HepG2 (cell line): Measurements from ENCODE around the gene EGFR. TPM values are rescaled to one million over a fixed set of nuclear protein-coding genes. Genes with fewer than 3 reads are reported as not detected.

Experiments used
- ATAC-seq: fragments of 200-7000 bp; cut with Tn5 transposase; 3 replicates; pipeline ENCODE4 v1.9.1; 2020; ENCODE audit warnings: mild to moderate bottlenecking, moderate library complexity
- BruUV-seq: library from RNA; stranded (reverse); fragments of 400-500 nt; replicated peaks from 2 replicates; lab custom pipeline; 2021; lab: Mats Ljungman, UMichigan
- CTCF ChIA-PET: fragments of 300-600 bp; formaldehyde crosslinking; extraction: SDS; loops from one replicate; lab custom pipeline; 2021; ENCODE audit warnings: low total read pairs, inconsistent platforms, low intra/inter-chr PET ratio; lab: Yijun Ruan, JAX
- POLR2A ChIA-PET: fragments of 350-600 bp; sonication (Branson Sonifier 250); formaldehyde crosslinking; loops from one replicate; lab custom pipeline; 2020; ENCODE audit warnings: antibody characterized with exemption, inconsistent platforms; lab: Yijun Ruan, JAX
- DNase-seq: peaks from one replicate; pipeline ENCODE4 v3.0.0-alpha.2; 2015; ENCODE audit warnings: low spot score
- FAIRE-seq: peaks from 3 replicates; lab custom pipeline; 2011; peaks lifted over from hg19 to GRCh38; lab: Jason Lieb, UNC
- H2AFZ ChIP-seq: one replicate; pipeline ENCODE4 v1.6.1; 2011; ENCODE audit warnings: low read length, inconsistent platforms
- H3K27ac ChIP-seq: fragments of 300-600 bp; 3 replicates; pipeline ENCODE4 v1.8.0; 2011; ENCODE audit warnings: mixed run types, mild to moderate bottlenecking, mixed read lengths, low read length, inconsistent platforms; ENCODE audit not compliant: insufficient read depth; ENCODE audit errors: extremely low read length
- H3K27me3 ChIP-seq, 2 experiments: fragments of 200-600 bp in 1 of 2; 2 replicates in 1 of 2; 3 replicates in 1 of 2; pipeline versions ENCODE4 v1.6.0 to v1.8.0; 2011; ENCODE audit warnings: low read length in 2 of 2, mild to moderate bottlenecking in 2 of 2, moderate library complexity in 2 of 2, inconsistent platforms in 1 of 2; ENCODE audit not compliant: insufficient read depth in 2 of 2, control insufficient read depth in 1 of 2
- H3K36me3 ChIP-seq, 2 experiments: fragments of 200-600 bp in 1 of 2; replicated peaks in 1 of 2; 2 replicates in 1 of 2; 3 replicates in 1 of 2; pipeline versions ENCODE4 v1.5.1 to v1.8.0; 2011; ENCODE audit warnings: low read length in 2 of 2, inconsistent platforms in 1 of 2; ENCODE audit not compliant: insufficient read depth in 2 of 2, control insufficient read depth in 1 of 2
- H3K4me1 ChIP-seq: 2 replicates; pipeline ENCODE4 v1.5.1; 2012; ENCODE audit warnings: low read length, inconsistent platforms; ENCODE audit not compliant: insufficient read depth
- H3K4me2 ChIP-seq: 2 replicates; pipeline ENCODE4 v1.6.0; 2011; ENCODE audit warnings: low read depth, low read length, inconsistent platforms
- H3K4me3 ChIP-seq, 3 experiments: fragments of 200-600 bp in 1 of 3; sonication (generic), shearing (Covaris generic) in 1 of 3; replicated peaks in 1 of 3; 2 replicates each; pipeline ENCODE4 v1.5.1; 2011 to 2016; ENCODE audit warnings: low read length in 3 of 3, inconsistent platforms in 2 of 3, low read depth in 2 of 3, mild to moderate bottlenecking in 2 of 3, control low read depth in 1 of 3, mixed read lengths in 1 of 3; ENCODE audit not compliant: insufficient read depth in 1 of 3
- H3K79me2 ChIP-seq: one replicate; pipeline ENCODE4 v1.6.1; 2011; ENCODE audit warnings: low read length, inconsistent platforms; ENCODE audit not compliant: insufficient read depth
- H3K9ac ChIP-seq: 2 replicates; pipeline ENCODE4 v1.6.0; 2011; ENCODE audit warnings: mild to moderate bottlenecking, low read depth, low read length, inconsistent platforms; ENCODE audit not compliant: insufficient read depth
- H3K9me3 ChIP-seq: 2 replicates; pipeline ENCODE4 v1.5.1; 2012; ENCODE audit warnings: mild to moderate bottlenecking, low read length
- H4K20me1 ChIP-seq: 2 replicates; pipeline ENCODE4 v1.6.0; 2011; ENCODE audit warnings: inconsistent platforms, mild to moderate bottlenecking, low read length, moderate library complexity; ENCODE audit not compliant: insufficient read depth
- CCAR2 ChIP-seq: fragments of 200-400 bp; formaldehyde crosslinking; optimal IDR thresholded peaks from 2 replicates; pipeline ENCODE3; 2018; ENCODE audit warnings: low read depth, mild to moderate bottlenecking, low read length, moderate library complexity
- CREB1 ChIP-seq, 2 experiments: fragments of 450-650 bp in 1 of 2; IDR thresholded peaks; 2 replicates each; pipeline ENCODE4 v1.6.1; 2016 to 2017; ENCODE audit warnings: control low read depth in 1 of 2, mild to moderate bottlenecking in 1 of 2, missing compliant biosample characterization in 1 of 2, missing genetic modification characterization in 1 of 2
- ISL2 ChIP-seq: sonication (generic); formaldehyde crosslinking; IDR thresholded peaks from 2 replicates; pipeline ENCODE4 v1.5.0; 2020; ENCODE audit warnings: missing genetic modification reagents
- PPARG ChIP-seq: conservative IDR thresholded peaks from 2 replicates; pipeline ENCODE4 v1.6.1; 2016; ENCODE audit warnings: missing biosample characterization, missing genetic modification reagents
- REL ChIP-seq: sonication (generic); formaldehyde crosslinking; conservative IDR thresholded peaks from 2 replicates; pipeline ENCODE4 v1.8.0; 2022; ENCODE audit warnings: mild to moderate bottlenecking, missing genetic modification reagents, moderate library complexity
- RELA ChIP-seq: sonication (generic); formaldehyde crosslinking; IDR thresholded peaks from 2 replicates; pipeline ENCODE4 v1.4.0; 2020; ENCODE audit warnings: missing genetic modification reagents
- SNRNP70 ChIP-seq: fragments of 200-400 bp; formaldehyde crosslinking; IDR thresholded peaks from 2 replicates; pipeline ENCODE4 v1.6.1; 2017; ENCODE audit warnings: mild to moderate bottlenecking, low read depth, low read length, moderate library complexity
- ZBTB8A ChIP-seq: sonication (generic); formaldehyde crosslinking; IDR thresholded peaks from 2 replicates; pipeline ENCODE4 v1.4.0; 2020; ENCODE audit warnings: mild to moderate bottlenecking, low read depth, missing genetic modification reagents, borderline replicate concordance
- ZC3H4 ChIP-seq: sonication (generic); formaldehyde crosslinking; IDR thresholded peaks from 2 replicates; pipeline ENCODE4 v1.4.0; 2020; ENCODE audit warnings: missing genetic modification reagents, borderline replicate concordance
- ZNF550 ChIP-seq: sonication (generic); formaldehyde crosslinking; IDR thresholded peaks from 2 replicates; pipeline ENCODE4 v1.4.0; 2020; ENCODE audit warnings: mild to moderate bottlenecking, missing genetic modification reagents, borderline replicate concordance
- ZNF747 ChIP-seq: sonication (generic); formaldehyde crosslinking; IDR thresholded peaks from 2 replicates; pipeline ENCODE4 v1.8.1; 2023; ENCODE audit warnings: missing genetic modification reagents, mild to moderate bottlenecking, borderline replicate concordance
- ZNF749 ChIP-seq: sonication (generic); formaldehyde crosslinking; IDR thresholded peaks from 2 replicates; pipeline ENCODE4 v1.8.0; 2022; ENCODE audit warnings: mild to moderate bottlenecking, missing genetic modification reagents, moderate library complexity, borderline replicate concordance
- ZNF883 ChIP-seq: sonication (generic); formaldehyde crosslinking; IDR thresholded peaks from 2 replicates; pipeline ENCODE4 v1.5.1; 2020; ENCODE audit warnings: mild to moderate bottlenecking, missing genetic modification reagents; ENCODE audit errors: not compliant biosample characterization
- WGBS: methylation state at CpG from one replicate; pipeline ENCODE4 v1.1.6; 2017; ENCODE audit warnings: low lambda C conversion rate; 5-methylcytosine and 5-hydroxymethylcytosine counted together
- in situ Hi-C: cut with HindIII; loops from 2 replicates; pipeline ENCODE4 v1.10.0; 2017; ENCODE audit warnings: low pct_unique_long_range_greater_than_20kb; ENCODE audit not compliant: extremely low pct_ligation_motif_present
- intact Hi-C: fragments of 100-400 bp; cut with micrococcal nuclease; formaldehyde crosslinking; loops from one replicate; pipeline ENCODE4 v1.10.0; 2022; ENCODE audit not compliant: unreplicated experiment
- polyA plus RNA-seq, 8 experiments: library from polyadenylated mRNA; depleted of rRNA in 3 of 8; stranded (reverse) in 7 of 8; unstranded in 1 of 8; fragments of >200 nt; fragmentation: Illumina TruSeq in 4 of 8; extraction: Trizol in 4 of 8; gene quantifications; 2 replicates each; pipeline versions ENCODE4 v1.2.1 to v1.2.3, GENCODE V29; 2011 to 2016; ENCODE audit warnings: low read depth in 4 of 8, missing spikeins in 1 of 8, mixed read lengths in 1 of 8; ENCODE audit not compliant: insufficient read depth in 1 of 8
- total RNA-seq, 5 experiments: library from RNA; depleted of rRNA; stranded (reverse); fragments of >200 nt; fragmentation: Illumina TruSeq; extraction: Trizol; gene quantifications; 2 replicates each; pipeline ENCODE4 v1.2.3, GENCODE V29; 2016; ENCODE audit warnings: low read depth in 1 of 5
- TF ChIP-seq, protein P1 (sequence below), 2 experiments: sonication (generic) in 1 of 2; formaldehyde crosslinking in 1 of 2; IDR thresholded peaks; 2 replicates each; pipeline versions ENCODE4 v1.4.0 to v1.6.1; 2016 to 2020; ENCODE audit warnings: borderline replicate concordance in 1 of 2, low read depth in 1 of 2, mild to moderate bottlenecking in 1 of 2, missing genetic modification reagents in 1 of 2
- TF ChIP-seq, protein P2 (sequence below): sonication (generic); formaldehyde crosslinking; IDR thresholded peaks from 2 replicates; pipeline ENCODE4 v1.5.0; 2020; ENCODE audit warnings: mild to moderate bottlenecking, low read depth, missing genetic modification reagents, borderline replicate concordance
- TF ChIP-seq, protein P3 (sequence below): sonication (generic); formaldehyde crosslinking; IDR thresholded peaks from 2 replicates; pipeline ENCODE4 v1.4.0; 2020; ENCODE audit warnings: missing genetic modification reagents

The EGFR gene
- total and polyA plus RNA-seq, 2 of the 13 experiments (the other 11 are each of a cell fraction or from before 2014, with no cell fraction given): 7.0 to 10.0 TPM

DNA sequence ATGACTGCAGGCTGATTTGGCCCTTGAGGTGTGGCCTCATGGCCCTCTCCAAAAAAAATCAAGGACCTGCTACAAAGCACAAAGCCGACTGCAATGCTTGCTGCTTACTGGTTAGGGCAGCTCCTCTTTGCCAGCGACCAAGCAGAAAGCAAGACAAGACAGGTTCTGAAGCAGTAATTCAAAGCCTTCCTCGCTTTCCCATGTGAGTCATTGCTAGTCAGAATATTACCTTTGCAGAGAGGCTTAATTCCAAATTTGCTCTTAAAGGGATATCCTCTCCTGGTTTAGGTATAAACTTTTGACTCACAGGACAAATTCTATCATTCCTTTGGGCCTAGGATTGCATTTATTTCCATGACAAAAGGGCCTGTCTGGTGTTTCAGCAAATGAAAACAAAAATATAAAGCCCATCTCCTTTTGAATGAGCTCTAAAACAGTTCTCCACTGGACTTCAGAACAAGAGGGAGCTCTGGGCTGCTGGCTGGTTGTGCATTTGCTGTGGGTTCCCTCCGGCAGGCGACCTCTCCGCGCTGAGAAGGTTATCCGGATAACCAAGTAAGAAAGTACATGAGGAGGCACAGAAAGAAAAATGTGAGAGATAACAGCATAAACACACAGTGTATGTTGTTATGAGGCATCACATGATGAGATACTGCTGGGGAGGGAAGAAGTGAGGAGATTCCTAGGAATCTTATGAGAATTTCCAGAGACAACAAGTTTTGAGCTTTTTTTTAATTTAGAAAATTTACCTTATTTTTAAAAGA is 90.8 kb downstream of the EGFR start:
- no peak for DNase-seq
- WGBS: 84% methylated on average over 8 of the region's 8 CpGs
- H3K9ac ChIP-seq: no peak overlapping the region
- H4K20me1 ChIP-seq: no peaks in the 10 kb centered on the region
- H3K27ac ChIP-seq: no peak overlapping the region
- peaks cover 34% of the 10 kb centered on the region for H3K4me1 ChIP-seq
- no peaks in the 10 kb centered on the region for H3K9me3 ChIP-seq
- ATAC-seq: no peak
- no peak for FAIRE-seq
- in situ Hi-C loops (no loop called here), intact Hi-C loops (no loop called here)
- H3K79me2 ChIP-seq: no peaks in the 10 kb centered on the region
- no TSS peak for BruUV-seq
- H2AFZ ChIP-seq: no peak overlapping the region
- no peaks in the 10 kb centered on the region for H3K36me3 ChIP-seq
- no peaks in the 10 kb centered on the region for H3K27me3 ChIP-seq
- POLR2A ChIA-PET: no interaction called here
- no peak overlapping the region for H3K4me3 ChIP-seq
- H3K4me2 ChIP-seq: no peak overlapping the region
- CTCF ChIA-PET: no interaction called here
- TF ChIP-seq CREB1 (IDR thresholded peaks at IDR 0.05): no peak
- no peak for TF ChIP-seq CREB1 (CRISPR knock-in tag; IDR thresholded peaks at IDR 0.05)
- TF ChIP-seq, protein P1, sequence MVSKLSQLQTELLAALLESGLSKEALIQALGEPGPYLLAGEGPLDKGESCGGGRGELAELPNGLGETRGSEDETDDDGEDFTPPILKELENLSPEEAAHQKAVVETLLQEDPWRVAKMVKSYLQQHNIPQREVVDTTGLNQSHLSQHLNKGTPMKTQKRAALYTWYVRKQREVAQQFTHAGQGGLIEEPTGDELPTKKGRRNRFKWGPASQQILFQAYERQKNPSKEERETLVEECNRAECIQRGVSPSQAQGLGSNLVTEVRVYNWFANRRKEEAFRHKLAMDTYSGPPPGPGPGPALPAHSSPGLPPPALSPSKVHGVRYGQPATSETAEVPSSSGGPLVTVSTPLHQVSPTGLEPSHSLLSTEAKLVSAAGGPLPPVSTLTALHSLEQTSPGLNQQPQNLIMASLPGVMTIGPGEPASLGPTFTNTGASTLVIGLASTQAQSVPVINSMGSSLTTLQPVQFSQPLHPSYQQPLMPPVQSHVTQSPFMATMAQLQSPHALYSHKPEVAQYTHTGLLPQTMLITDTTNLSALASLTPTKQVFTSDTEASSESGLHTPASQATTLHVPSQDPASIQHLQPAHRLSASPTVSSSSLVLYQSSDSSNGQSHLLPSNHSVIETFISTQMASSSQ (IDR thresholded peaks at IDR 0.05; ENCODE audit: low read depth): no peak
- TF ChIP-seq, protein P1 (CRISPR knock-in tag; IDR thresholded peaks at IDR 0.05; ENCODE audit: borderline replicate concordance): no peak
- no peak for TF ChIP-seq REL (CRISPR knock-in tag)
- TF ChIP-seq, protein P2, sequence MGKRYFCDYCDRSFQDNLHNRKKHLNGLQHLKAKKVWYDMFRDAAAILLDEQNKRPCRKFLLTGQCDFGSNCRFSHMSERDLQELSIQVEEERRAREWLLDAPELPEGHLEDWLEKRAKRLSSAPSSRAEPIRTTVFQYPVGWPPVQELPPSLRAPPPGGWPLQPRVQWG: no peak
- no peak for TF ChIP-seq RELA (CRISPR knock-in tag)
- TF ChIP-seq SNRNP70: no peak
- no peak for TF ChIP-seq ZNF883 (CRISPR knock-in tag)
- TF ChIP-seq, protein P3, sequence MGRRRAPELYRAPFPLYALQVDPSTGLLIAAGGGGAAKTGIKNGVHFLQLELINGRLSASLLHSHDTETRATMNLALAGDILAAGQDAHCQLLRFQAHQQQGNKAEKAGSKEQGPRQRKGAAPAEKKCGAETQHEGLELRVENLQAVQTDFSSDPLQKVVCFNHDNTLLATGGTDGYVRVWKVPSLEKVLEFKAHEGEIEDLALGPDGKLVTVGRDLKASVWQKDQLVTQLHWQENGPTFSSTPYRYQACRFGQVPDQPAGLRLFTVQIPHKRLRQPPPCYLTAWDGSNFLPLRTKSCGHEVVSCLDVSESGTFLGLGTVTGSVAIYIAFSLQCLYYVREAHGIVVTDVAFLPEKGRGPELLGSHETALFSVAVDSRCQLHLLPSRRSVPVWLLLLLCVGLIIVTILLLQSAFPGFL (CRISPR knock-in tag): no peak
- TF ChIP-seq CCAR2: no peak
- TF ChIP-seq ZNF749 (CRISPR knock-in tag): no peak
- TF ChIP-seq ZBTB8A (CRISPR knock-in tag): no peak
- TF ChIP-seq ZC3H4 (CRISPR knock-in tag): no peak
- TF ChIP-seq ZNF747 (CRISPR knock-in tag): no peak
- no peak for TF ChIP-seq ZNF550
- TF ChIP-seq PPARG (CRISPR knock-in tag): no peak
- TF ChIP-seq ISL2 (CRISPR knock-in tag): no peak
